IMR-90 (cell line): ENCODE data around the gene CCSER1. TPM values are rescaled to one million over a fixed set of nuclear protein-coding genes. Genes with fewer than 3 reads are reported as not detected.

Source experiments
- ATAC-seq: fragments of 200-7000 bp; cut with Tn5 transposase; 2 replicates; pipeline ENCODE4 v1.9.1; 2020; ENCODE audit warnings: low read depth, mild to moderate bottlenecking, moderate library complexity
- BruUV-seq: library from RNA; stranded (reverse); fragments of 400-500 nt; replicated peaks from 2 replicates; lab custom pipeline; 2021; lab: Mats Ljungman, UMichigan
- CTCF ChIA-PET: fragments of 300-600 bp; formaldehyde crosslinking; extraction: SDS; loops from one replicate; lab custom pipeline; 2021; ENCODE audit warnings: antibody characterized with exemption; lab: Yijun Ruan, JAX
- POLR2A ChIA-PET: fragments of 300-600 bp; sonication (Branson Sonifier 250); formaldehyde crosslinking; loops from one replicate; lab custom pipeline; 2022; ENCODE audit warnings: antibody characterized with exemption; ENCODE audit not compliant: unreplicated experiment; lab: Charles Lee
- DNase-seq: peaks from one replicate; pipeline ENCODE4 v3.0.0; 2013
- H2AFZ ChIP-seq: replicated peaks from 2 replicates; pipeline ENCODE3; 2013; ENCODE audit warnings: low read length, mild to moderate bottlenecking; ENCODE audit not compliant: poor library complexity
- H2AK5ac ChIP-seq: 2 replicates; pipeline ENCODE4 v1.6.1; 2013; ENCODE audit warnings: low read depth, low read length, inconsistent platforms
- H2AK9ac ChIP-seq: replicated peaks from 2 replicates; pipeline ENCODE3; 2013; ENCODE audit warnings: mild to moderate bottlenecking, low read depth, low read length, moderate library complexity; ENCODE audit not compliant: poor library complexity
- H2BK120ac ChIP-seq: 2 replicates; pipeline ENCODE4 v1.6.1; 2013; ENCODE audit warnings: low read depth, low read length, inconsistent platforms
- H2BK15ac ChIP-seq: 3 replicates; pipeline ENCODE4 v1.6.1; 2013; ENCODE audit warnings: low read depth, low read length, inconsistent platforms
- H2BK20ac ChIP-seq: 2 replicates; pipeline ENCODE4 v1.6.1; 2013; ENCODE audit warnings: low read depth, mild to moderate bottlenecking, inconsistent platforms, low read length, moderate library complexity
- H2BK5ac ChIP-seq: 2 replicates; pipeline ENCODE4 v1.6.1; 2013; ENCODE audit warnings: mild to moderate bottlenecking, low read depth, low read length, inconsistent platforms; ENCODE audit not compliant: poor library complexity, severe bottlenecking
- H3K14ac ChIP-seq: replicated peaks from 2 replicates; pipeline ENCODE4 v1.6.1; 2013; ENCODE audit warnings: low read depth, low read length, inconsistent platforms
- H3K18ac ChIP-seq: 2 replicates; pipeline ENCODE4 v1.6.1; 2013; ENCODE audit warnings: low read depth, low read length, control low read depth
- H3K23ac ChIP-seq: 2 replicates; pipeline ENCODE4 v1.6.1; 2013; ENCODE audit warnings: low read depth, low read length, inconsistent platforms
- H3K27ac ChIP-seq: 2 replicates; pipeline ENCODE4 v1.5.1; 2013; ENCODE audit warnings: mild to moderate bottlenecking, control low read depth, low read length; ENCODE audit not compliant: insufficient read depth
- H3K27me3 ChIP-seq: 2 replicates; pipeline ENCODE4 v1.6.1; 2013; ENCODE audit warnings: low read length; ENCODE audit not compliant: control insufficient read depth, insufficient read depth
- H3K36me3 ChIP-seq: 2 replicates; pipeline ENCODE4 v1.6.1; 2013; ENCODE audit warnings: low read length, mixed read lengths; ENCODE audit not compliant: control insufficient read depth, insufficient read depth
- H3K4ac ChIP-seq: 2 replicates; pipeline ENCODE4 v1.6.1; 2013; ENCODE audit warnings: low read depth, low read length, inconsistent platforms
- H3K4me1 ChIP-seq: 2 replicates; pipeline ENCODE4 v1.6.1; 2013; ENCODE audit warnings: low read length, mixed read lengths; ENCODE audit not compliant: control insufficient read depth, insufficient read depth
- H3K4me2 ChIP-seq: 2 replicates; pipeline ENCODE4 v1.6.1; 2013; ENCODE audit warnings: low read depth, mild to moderate bottlenecking, control low read depth, low read length, moderate library complexity
- H3K4me3 ChIP-seq: 2 replicates; pipeline ENCODE4 v1.5.1; 2013; ENCODE audit warnings: low read depth, mild to moderate bottlenecking, control low read depth, low read length, moderate library complexity; ENCODE audit not compliant: insufficient read depth
- H3K56ac ChIP-seq: 2 replicates; pipeline ENCODE4 v1.6.1; 2013; ENCODE audit warnings: low read length, inconsistent platforms; ENCODE audit not compliant: insufficient read depth; ENCODE audit errors: extremely low read depth
- H3K79me1 ChIP-seq, 2 experiments: 2 replicates each; pipeline ENCODE4 v1.6.1; 2013; ENCODE audit warnings: low read length in 2 of 2, inconsistent platforms in 1 of 2, low read depth in 1 of 2
- H3K9ac ChIP-seq: 2 replicates; pipeline ENCODE4 v1.6.1; 2013; ENCODE audit warnings: low read depth, low read length, control low read depth
- H3K9me1 ChIP-seq: 2 replicates; pipeline ENCODE4 v1.6.1; 2013; ENCODE audit warnings: low read length, inconsistent platforms; ENCODE audit not compliant: insufficient read depth
- H3K9me3 ChIP-seq: 2 replicates; pipeline ENCODE4 v1.6.1; 2013; ENCODE audit warnings: low read length; ENCODE audit not compliant: control insufficient read depth, insufficient read depth
- H4K20me1 ChIP-seq: 2 replicates; pipeline ENCODE4 v1.6.1; 2013; ENCODE audit warnings: low read length, inconsistent platforms; ENCODE audit not compliant: insufficient read depth
- H4K5ac ChIP-seq: 2 replicates; pipeline ENCODE4 v1.6.1; 2013; ENCODE audit warnings: mild to moderate bottlenecking, low read depth, low read length, control low read depth
- H4K8ac ChIP-seq, 2 experiments: 2 replicates each; pipeline ENCODE4 v1.6.1; 2013; ENCODE audit warnings: low read depth in 2 of 2, low read length in 2 of 2, control low read depth in 1 of 2, inconsistent platforms in 1 of 2
- H4K91ac ChIP-seq: 2 replicates; pipeline ENCODE4 v1.6.1; 2013; ENCODE audit warnings: low read depth, low read length, inconsistent platforms; ENCODE audit not compliant: insufficient read depth
- CHD1 ChIP-seq: IDR thresholded peaks from 2 replicates; pipeline ENCODE4 v1.6.1; 2012; ENCODE audit warnings: low read depth, low read length, improper control_type of control experiment
- MAZ ChIP-seq: IDR thresholded peaks from 2 replicates; pipeline ENCODE4 v1.6.1; 2012; ENCODE audit warnings: low read depth, mild to moderate bottlenecking, low read length, improper control_type of control experiment, moderate library complexity, borderline replicate concordance
- MXI1 ChIP-seq: IDR thresholded peaks from 2 replicates; pipeline ENCODE4 v1.6.1; 2012; ENCODE audit warnings: low read depth, mild to moderate bottlenecking, low read length, moderate library complexity, borderline replicate concordance
- RFX5 ChIP-seq: IDR thresholded peaks from 2 replicates; pipeline ENCODE4 v1.8.0; 2012; ENCODE audit warnings: low read depth, mild to moderate bottlenecking, low read length, moderate library complexity
- SMC3 ChIP-seq: fragments of 150-350 bp; IDR thresholded peaks from 2 replicates; pipeline ENCODE4 v1.6.1; 2016; ENCODE audit warnings: low read depth, mild to moderate bottlenecking, antibody characterized with exemption, low read length, moderate library complexity
- WGBS, 2 experiments: methylation state at CpG; one replicate each; pipeline versions ENCODE4 v1.1.5 to v1.1.7; 2013; ENCODE audit warnings: missing lambda C conversion rate in 2 of 2; ENCODE audit not compliant: insufficient read length in 1 of 2; ENCODE audit errors: extremely low coverage in 2 of 2; 5-methylcytosine and 5-hydroxymethylcytosine counted together
- dilution Hi-C: fragments of 300-500 bp; cut with HindIII; formaldehyde crosslinking; loops from one replicate; pipeline ENCODE4 v1.14.3; 2018; ENCODE audit warnings: low sequenced_read_pairs; ENCODE audit not compliant: unreplicated experiment
- in situ Hi-C: fragments of 300-500 bp; cut with MboI; formaldehyde crosslinking; loops from 3 replicates; pipeline ENCODE4 v1.14.3; 2019; ENCODE audit warnings: low sequenced_read_pairs, inconsistent platforms, mixed read lengths
- intact Hi-C: fragments of 100-400 bp; cut with micrococcal nuclease; formaldehyde crosslinking; loops from 2 replicates; pipeline ENCODE4 v1.10.0; 2022
- polyA plus RNA-seq, 3 experiments: library from polyadenylated mRNA; depleted of rRNA; stranded (reverse); fragments of >200 nt; gene quantifications; 2 replicates each; pipeline ENCODE4 v1.2.3, GENCODE V29; 2012; ENCODE audit warnings: low replicate concordance in 1 of 3
- total RNA-seq: library from RNA; depleted of rRNA; stranded (reverse); fragments of >200 nt; gene quantifications from 2 replicates; pipeline ENCODE4 v1.2.3, GENCODE V29; 2012

CCSER1 gene
- total and polyA plus RNA-seq, 2 of the 4 experiments (the other 2 are of a cell fraction) = not detected

- Histone ChIP-seq H3K9me1 (no peaks in the 10 kb centered on the region), H4K5ac (no peak overlapping the region), H4K20me1 (no peaks in the 10 kb centered on the region), H3K9ac (no peak overlapping the region), H3K9me3 (no peaks in the 10 kb centered on the region), H3K56ac (no peak overlapping the region), H4K91ac (no peak overlapping the region), H2BK20ac (no peak overlapping the region), H3K4me2 (no peak overlapping the region), H3K79me1 (no peaks in the 10 kb centered on the region), H3K4me1 (no peaks in the 10 kb centered on the region), H2AFZ (no peak overlapping the region), H3K4me3 (no peak overlapping the region), H3K23ac (no peak overlapping the region), H3K36me3 (no peaks in the 10 kb centered on the region), H3K27ac (no peak overlapping the region), H3K14ac (no peak overlapping the region), H3K27me3 (no peaks in the 10 kb centered on the region), H4K8ac (no peak overlapping the region), H2AK9ac (no peak overlapping the region), H2AK5ac (no peak overlapping the region), H3K4ac (no peak overlapping the region), H2BK15ac (no peak overlapping the region), H2BK5ac (no peak overlapping the region), H3K18ac (no peak overlapping the region), H2BK120ac (no peak overlapping the region)
- DNase-seq (no peak), ATAC-seq (no peak)
- ChIA-PET CTCF (no interaction called here), POLR2A (no interaction called here)
- no peak for TF ChIP-seq RFX5
- TF ChIP-seq MXI1 = no peak
- TF ChIP-seq MAZ = no peak
- TF ChIP-seq SMC3 = no peak
- no peak for TF ChIP-seq CHD1
- no CpG with 5 or more reads among the region's 2 CpGs for WGBS, 2 experiments
- in situ Hi-C loops = no loop called here
- intact Hi-C loops = no loop called here
- dilution Hi-C loops = no loop called here
- BruUV-seq = no TSS peak
These were observed 715.8 kb downstream of the CCSER1 start for GRCh38 chr4:90842960-90843359.
